Mononuclear cell (primary cell): Measurements from ENCODE around the gene KCNG2. TPM values are rescaled to one million over a fixed set of nuclear protein-coding genes. Genes with fewer than 3 reads are reported as not detected.

Source experiments
- H3K27me3 ChIP-seq: 2 replicates; pipeline ENCODE4 v1.6.0; 2011; ENCODE audit warnings: low read length, control low read depth; ENCODE audit not compliant: insufficient read depth
- H3K4me1 ChIP-seq: 2 replicates; pipeline ENCODE4 v1.5.1; 2011; ENCODE audit warnings: mild to moderate bottlenecking, low read length, control low read depth; ENCODE audit not compliant: insufficient read depth
- H3K4me3 ChIP-seq: 2 replicates; pipeline ENCODE4 v1.5.1; 2011; ENCODE audit warnings: mild to moderate bottlenecking, low read length, moderate library complexity
- H3K9me3 ChIP-seq: 2 replicates; pipeline ENCODE4 v1.5.1; 2011; ENCODE audit warnings: low read depth, mild to moderate bottlenecking, control low read depth, low read length
- total RNA-seq: library from RNA; depleted of rRNA; stranded (reverse); fragments of >200 nt; gene quantifications from one replicate; pipeline ENCODE4 v1.2.3, GENCODE V29; 2012

The KCNG2 gene
- total RNA-seq, 1 donor = 0.10 TPM

GRCh38 chr18:79934311-79935097 is 136.8 kb downstream of the KCNG2 start:
- Histone ChIP-seq H3K4me3 (no peak overlapping the region), H3K27me3 (no peaks in the 10 kb centered on the region), H3K4me1 (no peaks in the 10 kb centered on the region), H3K9me3 (peaks cover 40% of the 10 kb centered on the region)

GRCh38 chr18:79935098-79935480 is 137.4 kb downstream of the KCNG2 start:
- peaks cover 35% of the 10 kb centered on the region for H3K9me3 ChIP-seq
- no peak overlapping the region for H3K4me3 ChIP-seq
- no peaks in the 10 kb centered on the region for H3K4me1 ChIP-seq
- no peaks in the 10 kb centered on the region for H3K27me3 ChIP-seq

- Histone ChIP-seq H3K4me1 (no peaks in the 10 kb centered on the region), H3K27me3 (no peaks in the 10 kb centered on the region), H3K4me3 (no peak overlapping the region), H3K9me3 (peaks cover 31% of the 10 kb centered on the region)
These were observed 137.8 kb downstream of the KCNG2 start for GRCh38 chr18:79935499-79935898.

- no peaks in the 10 kb centered on the region for H3K27me3 ChIP-seq
- no peak overlapping the region for H3K4me3 ChIP-seq
- no peaks in the 10 kb centered on the region for H3K4me1 ChIP-seq
- H3K9me3 ChIP-seq = peaks cover 26% of the 10 kb centered on the region
These were observed 138.2 kb downstream of the KCNG2 start for GRCh38 chr18:79935925-79936324.

GRCh38 chr18:79936641-79937040 is 138.9 kb downstream of the KCNG2 start:
- H3K4me3 ChIP-seq = no peak overlapping the region
- no peaks in the 10 kb centered on the region for H3K27me3 ChIP-seq
- H3K9me3 ChIP-seq = peaks cover 19% of the 10 kb centered on the region
- H3K4me1 ChIP-seq = no peaks in the 10 kb centered on the region

- H3K9me3 ChIP-seq = peaks cover 13% of the 10 kb centered on the region
- H3K4me1 ChIP-seq = no peaks in the 10 kb centered on the region
- no peaks in the 10 kb centered on the region for H3K27me3 ChIP-seq
- H3K4me3 ChIP-seq = no peak overlapping the region
These were observed 139.5 kb downstream of the KCNG2 start for GRCh38 chr18:79937103-79937860.

- peaks cover 4% of the 10 kb centered on the region for H3K9me3 ChIP-seq
- no peak overlapping the region for H3K4me3 ChIP-seq
- no peaks in the 10 kb centered on the region for H3K4me1 ChIP-seq
- H3K27me3 ChIP-seq = no peaks in the 10 kb centered on the region
These were observed 140.5 kb downstream of the KCNG2 start for GRCh38 chr18:79938196-79938595.

GRCh38 chr18:79939096-79939495 is 141.4 kb downstream of the KCNG2 start:
- Histone ChIP-seq H3K4me1 (peaks cover 4% of the 10 kb centered on the region), H3K27me3 (no peaks in the 10 kb centered on the region), H3K4me3 (no peak overlapping the region), H3K9me3 (no peaks in the 10 kb centered on the region)

GRCh38 chr18:79940126-79940813 is 142.5 kb downstream of the KCNG2 start:
- no peak overlapping the region for H3K4me3 ChIP-seq
- H3K27me3 ChIP-seq = no peaks in the 10 kb centered on the region
- H3K4me1 ChIP-seq = peaks cover 4% of the 10 kb centered on the region
- H3K9me3 ChIP-seq = no peaks in the 10 kb centered on the region

- peaks cover 4% of the 10 kb centered on the region for H3K4me1 ChIP-seq
- H3K27me3 ChIP-seq = no peaks in the 10 kb centered on the region
- H3K9me3 ChIP-seq = no peaks in the 10 kb centered on the region
These were observed 143.2 kb downstream of the KCNG2 start for GRCh38 chr18:79940814-79941472.

GRCh38 chr18:79941473-79942119 is 143.9 kb downstream of the KCNG2 start:
- Histone ChIP-seq H3K9me3 (no peaks in the 10 kb centered on the region), H3K4me1 (peaks cover 4% of the 10 kb centered on the region), H3K27me3 (no peaks in the 10 kb centered on the region), H3K4me3 (no peak overlapping the region)

More at GRCh38 chr18:79940814-79941472, 143.2 kb downstream of the KCNG2 start:
- H3K4me3 ChIP-seq = no peak overlapping the region

GRCh38 chr18:79942211-79942610 is 144.5 kb downstream of the KCNG2 start:
- Histone ChIP-seq H3K4me3 (no peak overlapping the region), H3K27me3 (no peaks in the 10 kb centered on the region), H3K4me1 (peaks cover 4% of the 10 kb centered on the region), H3K9me3 (no peaks in the 10 kb centered on the region)

- Histone ChIP-seq H3K4me1 (peaks cover 7% of the 10 kb centered on the region), H3K27me3 (no peaks in the 10 kb centered on the region), H3K9me3 (no peaks in the 10 kb centered on the region), H3K4me3 (no peak overlapping the region)
These were observed 145.3 kb downstream of the KCNG2 start for GRCh38 chr18:79942786-79943607.
